Right cardiac atrium (tissue), 5 donors: Measurements from ENCODE around the gene REXO2. TPM values are rescaled to one million over a fixed set of nuclear protein-coding genes. Genes with fewer than 3 reads are reported as not detected.

Experiments used
- ATAC-seq, 2 donors: fragments of 200-7000 bp; cut with Tn5 transposase; one replicate each; pipeline versions ENCODE4 v1.8.0 to v1.9.1; 2020; ENCODE audit warnings: moderate library complexity in 2 of 2, mild to moderate bottlenecking in 1 of 2
- DNase-seq, 3 donors: peaks; one replicate each; pipeline ENCODE4 v3.0.0-alpha.2; 2020
- H3K27ac ChIP-seq: one replicate; pipeline ENCODE4 v1.5.1; 2013; ENCODE audit warnings: mild to moderate bottlenecking, low read length, control low read depth, moderate library complexity
- H3K27me3 ChIP-seq: one replicate; pipeline ENCODE4 v1.6.1; 2013; ENCODE audit not compliant: control insufficient read depth, insufficient read depth
- H3K4me1 ChIP-seq: one replicate; pipeline ENCODE4 v1.6.1; 2013; ENCODE audit warnings: low read length; ENCODE audit not compliant: control insufficient read depth, insufficient read depth
- H3K4me3 ChIP-seq: one replicate; pipeline ENCODE4 v1.5.1; 2013; ENCODE audit warnings: low read length, control low read depth
- H3K9me3 ChIP-seq: one replicate; pipeline ENCODE4 v1.6.1; 2013; ENCODE audit warnings: low read length; ENCODE audit not compliant: control insufficient read depth
- WGBS: extraction: QIAGEN DNeasy Blood & Tissue Kit; methylation state at CpG from one replicate; pipeline ENCODE4 v1.1.7; 2013; 5-methylcytosine and 5-hydroxymethylcytosine counted together
- intact Hi-C, 4 donors: fragments of 100-400 bp; cut with DNase I; formaldehyde crosslinking; loops; one replicate each; pipeline versions ENCODE4 v1.11.0 to v1.14.0; 2022 to 2023
- polyA plus RNA-seq: library from polyadenylated mRNA; stranded (reverse); fragments of 200-250 nt; gene quantifications from one replicate; pipeline ENCODE4 v1.2.3, GENCODE V29; 2013
- total RNA-seq, 4 donors: library from RNA; stranded (reverse); fragmentation: NEBNext Ultra II Directional; extraction: Animal tissue kit (Norgen Biotek cat#: 25700); gene quantifications; one replicate each; pipeline ENCODE4 v1.2.1, GENCODE V29; 2021
- donor health status: healthy with polysubstance abuse.
- donor health status: DM: no; HTN: yes; CAD: no.
- donor health status: DM: no; HTN: no; CAD: no.
- donor health status: DM: no; HTN: yes; CAD: no; lungs with severe emphysema.
- donor health status: DM: yes; HTN: yes; CAD: no.

REXO2 gene
- total and polyA plus RNA-seq, 5 donors = 119 to 175 (median 125) TPM

- H3K4me1 ChIP-seq = no peaks in the 10 kb centered on the region
- WGBS = 28% methylated on average over 2 of the region's 2 CpGs
- no peaks in the 10 kb centered on the region for H3K9me3 ChIP-seq
- DNase-seq = no peak
- no peak overlapping the region for H3K4me3 ChIP-seq
- ATAC-seq = no peak
- intact Hi-C loops = no loop called here
- no peaks in the 10 kb centered on the region for H3K27me3 ChIP-seq
- no peak overlapping the region for H3K27ac ChIP-seq
Measured at GRCh38 chr11:114478001-114478410, 38.7 kb downstream of the REXO2 start.

- no peak overlapping the region for H3K27ac ChIP-seq
- no peak overlapping the region for H3K4me3 ChIP-seq
- intact Hi-C loops = no loop called here
- no peak for DNase-seq
- H3K4me1 ChIP-seq = no peaks in the 10 kb centered on the region
- H3K9me3 ChIP-seq = no peaks in the 10 kb centered on the region
- 72% methylated on average over 4 of the region's 4 CpGs for WGBS
- no peaks in the 10 kb centered on the region for H3K27me3 ChIP-seq
- no peak for ATAC-seq
Measured at GRCh38 chr11:114478768-114479167, 39.5 kb downstream of the REXO2 start.

DNA sequence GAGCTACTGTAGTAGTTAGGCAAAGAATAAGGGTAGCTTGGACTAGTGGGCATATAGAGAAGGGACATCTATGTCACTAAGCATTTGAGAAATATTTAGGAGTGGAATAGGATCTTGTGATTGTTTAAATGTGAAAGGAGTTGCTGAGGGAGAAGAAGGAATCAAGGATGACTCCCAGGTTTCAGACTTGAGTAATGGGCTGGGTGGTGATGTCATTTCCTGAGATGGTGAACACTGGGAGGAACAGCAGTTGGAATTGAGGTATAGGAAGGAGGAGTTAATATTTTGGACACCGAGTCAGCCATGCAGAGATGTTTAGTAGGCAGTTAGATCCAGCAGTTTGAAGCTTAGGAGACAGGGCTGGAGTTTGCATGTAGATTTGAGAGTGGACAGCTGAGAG is 40.1 kb downstream of the REXO2 start:
- ATAC-seq = no peak
- intact Hi-C loops = no loop called here

DNA sequence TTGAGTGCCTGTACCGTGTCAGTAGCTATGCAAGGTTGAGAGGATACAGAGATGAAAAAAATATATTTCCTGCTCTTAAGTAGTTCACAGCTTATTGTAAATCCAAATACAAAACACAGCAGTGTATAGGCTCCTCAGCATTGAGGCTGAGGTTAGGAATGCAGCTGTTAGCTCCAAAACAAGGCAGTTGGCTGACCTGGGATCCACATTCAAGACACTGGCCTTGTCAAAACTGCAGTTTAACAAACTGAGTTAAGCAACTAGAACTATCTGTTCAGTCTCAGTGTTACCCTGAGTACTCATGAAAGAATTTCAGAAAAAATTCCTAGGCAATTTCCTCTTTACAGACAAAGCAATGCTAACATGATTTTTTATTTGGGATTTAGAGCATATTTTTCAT is 42.8 kb downstream of the REXO2 start:
- no peak for ATAC-seq
- intact Hi-C loops = no loop called here
- H3K9me3 ChIP-seq = no peaks in the 10 kb centered on the region
- H3K27ac ChIP-seq = no peak overlapping the region
- DNase-seq = no peak
- no peaks in the 10 kb centered on the region for H3K27me3 ChIP-seq
- no peaks in the 10 kb centered on the region for H3K4me1 ChIP-seq
- no peak overlapping the region for H3K4me3 ChIP-seq
- 78% methylated on average over 1 of the region's 1 CpG for WGBS

More for the DNA sequence above, 40.1 kb downstream of the REXO2 start:
- H3K9me3 ChIP-seq = no peaks in the 10 kb centered on the region
- no peak for DNase-seq
- H3K27me3 ChIP-seq = no peaks in the 10 kb centered on the region
- 90% methylated on average over 1 of the region's 1 CpG for WGBS
- H3K4me3 ChIP-seq = no peak overlapping the region
- H3K27ac ChIP-seq = no peak overlapping the region
- H3K4me1 ChIP-seq = no peaks in the 10 kb centered on the region

DNA sequence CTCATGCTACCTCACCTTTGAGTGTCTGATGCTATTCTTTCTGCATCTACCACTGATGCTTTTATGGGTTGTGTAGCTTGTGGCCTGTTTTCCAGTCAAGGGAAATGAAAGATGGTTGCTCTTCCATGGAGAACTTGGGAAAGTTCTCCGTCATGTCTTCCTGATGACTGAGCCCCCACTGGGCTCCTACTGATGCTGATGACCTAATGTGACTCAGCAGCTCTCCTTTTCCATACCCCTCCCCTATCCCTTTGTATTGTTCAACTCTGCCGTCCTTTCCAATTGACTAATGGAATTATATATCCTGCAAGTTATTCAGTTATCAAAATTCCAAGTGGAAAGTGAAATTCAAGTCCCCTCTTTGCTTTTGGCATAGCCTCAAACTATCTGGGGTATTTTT is 44.7 kb downstream of the REXO2 start:
- intact Hi-C loops = no loop called here
- H3K27ac ChIP-seq = no peak overlapping the region
- no peak overlapping the region for H3K4me3 ChIP-seq
- no peak for ATAC-seq
- no peaks in the 10 kb centered on the region for H3K4me1 ChIP-seq
- no peaks in the 10 kb centered on the region for H3K9me3 ChIP-seq
- H3K27me3 ChIP-seq = no peaks in the 10 kb centered on the region
- DNase-seq = no peak
- WGBS = 84% methylated on average over 2 of the region's 2 CpGs

DNA sequence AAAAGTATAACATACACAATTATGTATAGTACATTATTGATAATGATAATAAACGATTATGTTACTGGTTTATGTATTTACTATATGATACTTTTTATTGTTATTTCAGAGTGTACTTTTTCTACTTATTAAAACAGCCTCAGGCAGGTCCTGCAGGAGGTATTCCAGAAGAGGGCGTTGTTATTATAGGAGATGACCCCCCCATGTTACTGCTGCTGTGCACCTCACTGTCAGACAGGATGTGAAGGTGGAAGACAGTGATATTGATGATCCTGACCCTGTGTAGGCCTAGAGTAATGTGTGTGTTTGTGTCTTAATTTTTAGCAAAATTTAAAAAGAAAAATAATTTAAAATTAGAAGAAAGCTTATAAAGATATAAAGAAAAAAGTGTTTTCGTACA is 57.6 kb downstream of the REXO2 start:
- no peak for ATAC-seq
- intact Hi-C loops = no loop called here
- no peak overlapping the region for H3K27ac ChIP-seq
- no peaks in the 10 kb centered on the region for H3K4me1 ChIP-seq
- H3K4me3 ChIP-seq = no peak overlapping the region
- WGBS = 87% methylated on average over 3 of the region's 3 CpGs
- no peaks in the 10 kb centered on the region for H3K27me3 ChIP-seq
- no peaks in the 10 kb centered on the region for H3K9me3 ChIP-seq
- no peak for DNase-seq

GRCh38 chr11:114499756-114500155 is 60.5 kb downstream of the REXO2 start:
- H3K27ac ChIP-seq = no peak overlapping the region
- intact Hi-C loops = no loop called here
- no peak for DNase-seq
- H3K4me3 ChIP-seq = no peak overlapping the region
- no peaks in the 10 kb centered on the region for H3K27me3 ChIP-seq
- no peaks in the 10 kb centered on the region for H3K9me3 ChIP-seq
- ATAC-seq = no peak
- H3K4me1 ChIP-seq = no peaks in the 10 kb centered on the region

Other genes starting within 250 kb of the REXO2 start
- gene NNMT, start 143.1 kb upstream of the REXO2 start, total RNA-seq = 100 to 1,000 TPM in 1 of 4 donors, 10 to 100 TPM in 3; 16.8 to 183 (median 50.8) TPM
- gene NNMT, start 143.1 kb upstream of the REXO2 start, polyA plus RNA-seq = 56.9 TPM
- gene C11orf71, start 39.0 kb upstream of the REXO2 start, total RNA-seq = 10 to 100 TPM in 1 of 4 donors, 1 to 10 TPM in 3; 6.7 to 13.6 (median 8.5) TPM
- gene C11orf71, start 39.0 kb upstream of the REXO2 start, polyA plus RNA-seq = 11.8 TPM
- 10 to 100 TPM; 20.5 to 24.5 (median 22.2) TPM for gene RBM7, start 38.8 kb upstream of the REXO2 start, total RNA-seq
- 7.9 TPM for gene RBM7, start 38.8 kb upstream of the REXO2 start, polyA plus RNA-seq
- gene NXPE1, start 120.4 kb downstream of the REXO2 start, total RNA-seq = not detected
- gene NXPE1, start 120.4 kb downstream of the REXO2 start, polyA plus RNA-seq = not detected
- gene NXPE4, start 156.3 kb downstream of the REXO2 start, total RNA-seq = not detected
- gene NXPE4, start 156.3 kb downstream of the REXO2 start, polyA plus RNA-seq = not detected
- under 1 TPM in 3 of 4 donors, not detected in 1; 0.21 to 0.40 (median 0.36) TPM for gene NXPE2, start 239.1 kb downstream of the REXO2 start, total RNA-seq
- 0.07 TPM for gene NXPE2, start 239.1 kb downstream of the REXO2 start, polyA plus RNA-seq